Peyer's patch (tissue), 4 donors: Measurements from ENCODE around the gene RPS10.

Source experiments
- POLR2A ChIP-seq, 2 donors: fragments of 450-650 bp; IDR thresholded peaks; one replicate each; pipeline ENCODE4 v1.5.1; 2017; ENCODE audit warnings: antibody characterized with exemption in 2 of 2, mild to moderate bottlenecking in 2 of 2, moderate library complexity in 2 of 2
- TF ChIP-seq, protein P1 (sequence below), 6 experiments: fragments of 450-650 bp in 4 of 6; fragments of 200-600 bp in 2 of 6; sonication (generic) in 1 of 6; IDR thresholded peaks; one replicate each; pipeline ENCODE4 v1.5.1; 2017 to 2019; ENCODE audit warnings: antibody characterized with exemption in 6 of 6, mild to moderate bottlenecking in 3 of 6, moderate library complexity in 1 of 6

DNA sequence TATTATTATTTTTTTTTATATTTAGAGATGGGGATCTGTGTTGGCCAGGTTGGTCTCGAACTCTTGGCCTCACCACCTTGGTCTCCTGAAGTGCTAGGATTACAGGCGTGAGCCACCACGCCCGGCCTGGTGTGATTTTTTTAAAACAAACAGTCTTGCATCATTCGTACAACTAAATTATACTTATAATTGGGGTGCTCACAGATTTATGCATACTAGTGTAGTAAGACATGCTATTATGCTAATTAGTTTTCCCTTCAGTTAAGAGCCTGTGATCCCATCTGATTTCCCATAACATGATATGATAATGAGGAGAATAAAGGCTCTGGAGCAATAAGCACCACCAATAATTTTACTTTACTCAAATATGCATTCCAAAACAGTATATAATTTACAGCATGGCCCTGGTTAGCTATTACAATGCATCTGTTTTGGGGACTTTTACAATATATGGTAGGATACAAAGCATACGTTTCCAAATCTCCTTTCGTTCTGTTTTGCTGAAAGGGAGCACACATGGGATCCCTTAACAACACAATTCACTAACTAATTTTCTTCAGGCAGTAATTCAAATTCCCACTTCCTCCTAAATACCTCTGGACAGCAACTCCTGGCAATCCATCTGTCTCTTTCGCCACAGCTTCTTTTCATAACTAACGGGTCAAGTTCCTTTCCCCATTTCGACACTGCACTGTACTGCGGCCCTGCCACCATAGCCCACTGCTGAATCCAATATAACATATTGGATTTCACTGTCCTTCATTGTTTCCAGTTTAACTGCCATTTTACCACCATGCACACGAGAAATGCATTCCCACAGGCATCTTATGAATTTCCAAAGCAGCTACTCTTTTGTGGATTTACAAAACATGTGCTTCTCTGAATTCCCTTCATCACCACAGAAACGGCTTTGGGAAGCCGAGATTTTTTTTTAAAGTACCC lies 35.1 kb downstream of the RPS10 start:
- TF ChIP-seq POLR2A (IDR thresholded peaks at IDR 0.05), result no peak
- TF ChIP-seq, protein P1, sequence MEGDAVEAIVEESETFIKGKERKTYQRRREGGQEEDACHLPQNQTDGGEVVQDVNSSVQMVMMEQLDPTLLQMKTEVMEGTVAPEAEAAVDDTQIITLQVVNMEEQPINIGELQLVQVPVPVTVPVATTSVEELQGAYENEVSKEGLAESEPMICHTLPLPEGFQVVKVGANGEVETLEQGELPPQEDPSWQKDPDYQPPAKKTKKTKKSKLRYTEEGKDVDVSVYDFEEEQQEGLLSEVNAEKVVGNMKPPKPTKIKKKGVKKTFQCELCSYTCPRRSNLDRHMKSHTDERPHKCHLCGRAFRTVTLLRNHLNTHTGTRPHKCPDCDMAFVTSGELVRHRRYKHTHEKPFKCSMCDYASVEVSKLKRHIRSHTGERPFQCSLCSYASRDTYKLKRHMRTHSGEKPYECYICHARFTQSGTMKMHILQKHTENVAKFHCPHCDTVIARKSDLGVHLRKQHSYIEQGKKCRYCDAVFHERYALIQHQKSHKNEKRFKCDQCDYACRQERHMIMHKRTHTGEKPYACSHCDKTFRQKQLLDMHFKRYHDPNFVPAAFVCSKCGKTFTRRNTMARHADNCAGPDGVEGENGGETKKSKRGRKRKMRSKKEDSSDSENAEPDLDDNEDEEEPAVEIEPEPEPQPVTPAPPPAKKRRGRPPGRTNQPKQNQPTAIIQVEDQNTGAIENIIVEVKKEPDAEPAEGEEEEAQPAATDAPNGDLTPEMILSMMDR (IDR thresholded peaks at IDR 0.05), result no peak
